GM23338 (cell line): ENCODE results near the gene SS18. TPM values are rescaled to one million over a fixed set of nuclear protein-coding genes. Genes with fewer than 3 reads are reported as not detected.

Source experiments
- ATAC-seq: fragments of 200-7000 bp; cut with Tn5 transposase; 3 replicates; pipeline ENCODE4 v1.9.1; 2020
- DNase-seq: peaks from one replicate; pipeline ENCODE4 v3.0.0-alpha.2; 2015; ENCODE audit warnings: low spot score
- H2AFZ ChIP-seq: fragments of 200-600 bp; sonication (generic); 2 replicates; pipeline ENCODE4 v1.8.0; 2016; ENCODE audit warnings: antibody characterized with exemption, mild to moderate bottlenecking, moderate library complexity
- H3F3A ChIP-seq: fragments of 200-600 bp; sonication (generic); replicated peaks from 2 replicates; pipeline ENCODE4 v1.8.0; 2017; ENCODE audit warnings: antibody characterized with exemption, mixed run types, low read depth
- H3K27ac ChIP-seq: fragments of 200-600 bp; sonication (generic); 2 replicates; pipeline ENCODE4 v1.6.1; 2016; ENCODE audit warnings: low read depth
- H3K27me3 ChIP-seq: fragments of 200-600 bp; sonication (generic); 2 replicates; pipeline ENCODE4 v1.8.0; 2016; ENCODE audit warnings: mild to moderate bottlenecking, mixed run types, moderate library complexity; ENCODE audit not compliant: insufficient read depth
- H3K36me3 ChIP-seq: fragments of 200-600 bp; sonication (generic); 2 replicates; pipeline ENCODE4 v1.8.0; 2016; ENCODE audit warnings: mild to moderate bottlenecking; ENCODE audit not compliant: insufficient read depth
- H3K4me1 ChIP-seq: fragments of 200-600 bp; sonication (generic); 2 replicates; pipeline ENCODE4 v1.8.0; 2016; ENCODE audit warnings: mild to moderate bottlenecking, moderate library complexity; ENCODE audit not compliant: insufficient read depth
- H3K4me2 ChIP-seq: fragments of 200-600 bp; sonication (generic); 2 replicates; pipeline ENCODE4 v1.7.1; 2017; ENCODE audit warnings: mixed run types
- H3K4me3 ChIP-seq: fragments of 200-600 bp; sonication (generic); 2 replicates; pipeline ENCODE4 v1.6.1; 2016; ENCODE audit warnings: mixed run types
- H3K79me2 ChIP-seq: fragments of 200-600 bp; sonication (generic); replicated peaks from 2 replicates; pipeline ENCODE4 v1.8.0; 2017; ENCODE audit warnings: mild to moderate bottlenecking; ENCODE audit not compliant: insufficient read depth
- H3K9me2 ChIP-seq: fragments of 200-600 bp; sonication (generic); 2 replicates; pipeline ENCODE4 v1.8.0; 2017; ENCODE audit not compliant: insufficient read depth
- H4K20me1 ChIP-seq: fragments of 200-600 bp; sonication (generic); replicated peaks from 2 replicates; pipeline ENCODE4 v1.8.0; 2017; ENCODE audit warnings: mild to moderate bottlenecking; ENCODE audit not compliant: insufficient read depth
- H3K27ac Mint-ChIP-seq: 2 replicates; pipeline ENCODE4 v1.8.0; 2020; ENCODE audit warnings: inconsistent platforms, mild to moderate bottlenecking, moderate library complexity, mixed read lengths
- H3K27me3 Mint-ChIP-seq: 3 replicates; pipeline ENCODE4 v1.8.0; 2022; ENCODE audit warnings: low read depth, mild to moderate bottlenecking, moderate library complexity, mixed read lengths, inconsistent platforms; ENCODE audit not compliant: insufficient read depth, poor library complexity
- H3K36me3 Mint-ChIP-seq: 3 replicates; pipeline ENCODE4 v1.8.0; 2021; ENCODE audit warnings: low read depth, mild to moderate bottlenecking, inconsistent platforms, moderate library complexity, mixed read lengths
- H3K4me1 Mint-ChIP-seq: 3 replicates; pipeline ENCODE4 v1.8.0; 2020; ENCODE audit warnings: mild to moderate bottlenecking, inconsistent platforms, mixed read lengths
- H3K4me3 Mint-ChIP-seq: 3 replicates; pipeline ENCODE4 v1.8.0; 2021; ENCODE audit warnings: moderate library complexity, mild to moderate bottlenecking, inconsistent platforms, mixed read lengths
- H3K9me3 Mint-ChIP-seq: 3 replicates; pipeline ENCODE4 v1.8.0; 2020; ENCODE audit warnings: moderate library complexity, mild to moderate bottlenecking, inconsistent platforms, mixed read lengths
- CREB1 ChIP-seq: fragments of 250-450 bp; sonication (Bioruptor Pico); IDR thresholded peaks from 2 replicates; pipeline ENCODE4 v1.5.0; 2020; ENCODE audit warnings: low read depth, mild to moderate bottlenecking, moderate library complexity
- ETS1 ChIP-seq: IDR thresholded peaks from 2 replicates; pipeline ENCODE4 v1.6.1; 2016; ENCODE audit warnings: antibody characterized with exemption
- NANOG ChIP-seq: IDR thresholded peaks from 2 replicates; pipeline ENCODE4 v1.6.1; 2016; ENCODE audit warnings: antibody characterized with exemption, borderline replicate concordance
- POLR2AphosphoS5 ChIP-seq: IDR thresholded peaks from 2 replicates; pipeline ENCODE4 v1.6.1; 2016; ENCODE audit warnings: antibody characterized with exemption, low read depth
- REST ChIP-seq: IDR thresholded peaks from one replicate; pipeline ENCODE4 v1.6.1; 2018; ENCODE audit warnings: antibody characterized with exemption; ENCODE audit not compliant: unreplicated experiment
- ZNF114 ChIP-seq: fragments of 250-450 bp; sonication (Bioruptor Pico); IDR thresholded peaks from 2 replicates; pipeline ENCODE4 v1.5.0; 2020; ENCODE audit warnings: mild to moderate bottlenecking, moderate library complexity
- ZNF462 ChIP-seq: fragments of 250-450 bp; sonication (Bioruptor Pico); IDR thresholded peaks from 2 replicates; pipeline ENCODE4 v1.5.0; 2020; ENCODE audit warnings: mild to moderate bottlenecking, moderate library complexity
- polyA plus RNA-seq: library from polyadenylated mRNA; unstranded; fragments of >200 nt; fragmentation: Nextera tagmentation; extraction: Ambion mirVana; gene quantifications from 2 replicates; pipeline ENCODE4 v1.2.1, GENCODE V29; 2016
- total RNA-seq: library from RNA; depleted of rRNA; stranded (reverse); fragments of >200 nt; shearing (Covaris generic); gene quantifications from 2 replicates; pipeline ENCODE4 v1.2.3, GENCODE V29; 2014

Gene SS18
- total and polyA plus RNA-seq, 2 experiments from 2014 or later = 41.3 to 148 TPM

GRCh38 chr18:26083099-26083498 lies 7.3 kb downstream of the SS18 start (continued):
- no peak for TF ChIP-seq ZNF462

GRCh38 chr18:26082475-26082874 lies 7.9 kb downstream of the SS18 start:
- Histone ChIP-seq H3K9me2 (no peaks in the 10 kb centered on the region), H3K27ac (no peak overlapping the region), H3K4me3 (no peak overlapping the region), H3K79me2 (peaks cover 98% of the 10 kb centered on the region), H3F3A (no peaks in the 10 kb centered on the region), H2AFZ (no peak overlapping the region), H3K4me2 (no peak overlapping the region), H3K36me3 (peaks cover 20% of the 10 kb centered on the region), H4K20me1 (peaks cover 15% of the 10 kb centered on the region), H3K4me1 (no peaks in the 10 kb centered on the region), H3K27me3 (no peaks in the 10 kb centered on the region)
- ATAC-seq (no peak), DNase-seq (no peak)
- no peaks in the 10 kb centered on the region for H3K9me3 Mint-ChIP-seq
- no peak for TF ChIP-seq NANOG
- no peak for TF ChIP-seq POLR2AphosphoS5
- no peak for TF ChIP-seq ZNF114 (CRISPR knock-in tag)
- TF ChIP-seq ETS1 = no peak
- TF ChIP-seq CREB1 (CRISPR knock-in tag) = no peak
- TF ChIP-seq REST = no peak
- no peak overlapping the region for H3K27ac Mint-ChIP-seq
- no peak overlapping the region for H3K4me3 Mint-ChIP-seq
- no peaks in the 10 kb centered on the region for H3K27me3 Mint-ChIP-seq
- H3K36me3 Mint-ChIP-seq = peaks cover 55% of the 10 kb centered on the region; the same call in 2 of the 3 replicates
- H3K4me1 Mint-ChIP-seq = no peaks in the 10 kb centered on the region
